ENCODE data around the gene FAM180A. TPM values are rescaled to one million over a fixed set of nuclear protein-coding genes. Genes with fewer than 3 reads are reported as not detected.

Gene FAM180A
- total and polyA plus RNA-seq, 10 of the 15 experiments (the other 5 are each of a cell fraction or from before 2014, with no cell fraction given): not detected

GRCh38 chr7:135684699-135685098 lies 63.9 kb downstream of the FAM180A start (continued):
- no peak for TF ChIP-seq SP1 (IDR thresholded peaks at IDR 0.05; ENCODE audit: low read depth, low read length)
- TF ChIP-seq SUZ12 (IDR thresholded peaks at IDR 0.05; ENCODE audit: unreplicated experiment): no peak
- TF ChIP-seq IKZF1 (conservative IDR thresholded peaks at IDR 0.05): no peak
- TF ChIP-seq PAX8 (IDR thresholded peaks at IDR 0.05): no peak

- no TSS peak for BruUV-seq (replicated peaks)
- FAIRE-seq (no peak), DNase-seq (ENCODE audit: low read depth, low spot score) (no peak), ATAC-seq (no peak)
- H3K79me2 ChIP-seq (ENCODE audit: control insufficient read depth, insufficient read depth, low read length): no peaks in the 10 kb centered on the region
- no peak overlapping the region for H3K9ac ChIP-seq (ENCODE audit: control insufficient read depth, insufficient read depth, low read length)
- RAD21 ChIA-PET (ENCODE audit: unreplicated experiment): no interaction called here
- H3K9me3 ChIP-seq (replicated peaks; ENCODE audit: control insufficient read depth, insufficient read depth, low read length): no peaks in the 10 kb centered on the region
- no peaks in the 10 kb centered on the region for H3K27me3 ChIP-seq (replicated peaks in 1 of 2; ENCODE audit: control insufficient read depth in 2 of 2, insufficient read depth in 2 of 2, low read length in 1 of 2)
- CTCF ChIA-PET: interaction anchor here (0.5 to 7.3 kb wide), 4 partner anchors 11 to 367 kb away, joined by 3 to 55 read pairs (median 3); no protein-coding TSS in a partner anchor
- no peak overlapping the region for H3K4me2 ChIP-seq (ENCODE audit: control insufficient read depth, insufficient read depth)
- SMC1A ChIA-PET (ENCODE audit: uncharacterized antibody, unreplicated experiment): interaction anchor here (0.6 to 4.3 kb wide), 2 partner anchors 11 to 1046 kb away, joined by 3 to 18 read pairs; no protein-coding TSS in a partner anchor
- no peak for TF ChIP-seq RFX5 (IDR thresholded peaks at IDR 0.05; ENCODE audit: low read depth, low read length)
- TF ChIP-seq NR2F1 (conservative IDR thresholded peaks at IDR 0.05): no peak
- TF ChIP-seq POLR2A (IDR thresholded peaks at IDR 0.05; ENCODE audit: low read depth, low read length): no peak
- TF ChIP-seq BRCA1 (IDR thresholded peaks at IDR 0.05; ENCODE audit: low read depth, low read length): no peak
- TF ChIP-seq TCF12 (IDR thresholded peaks at IDR 0.05; ENCODE audit: low read depth, low read length): no peak
- TF ChIP-seq GABPA (IDR thresholded peaks at IDR 0.05; ENCODE audit: low read depth): no peak
- no peak for TF ChIP-seq BACH1 (IDR thresholded peaks at IDR 0.05; ENCODE audit: borderline replicate concordance)
- no peak for TF ChIP-seq EP300 (IDR thresholded peaks at IDR 0.05; ENCODE audit: borderline replicate concordance in 1 of 2, control insufficient read depth in 1 of 2, low read depth in 2 of 2, low read length in 2 of 2)
- TF ChIP-seq MXI1 (IDR thresholded peaks at IDR 0.05; ENCODE audit: low read depth, low read length): no peak
- no peak overlapping the region for H2AFZ ChIP-seq (ENCODE audit: control insufficient read depth, low read depth, low read length)
- no peak overlapping the region for H3K4me3 ChIP-seq
- WGBS (ENCODE audit: insufficient coverage, insufficient replicate concordance, low lambda C conversion rate, missing lambda C conversion rate): 65% methylated on average over 3 of the region's 3 CpGs
- in situ Hi-C loops (cut with MboI): no loop called here
- no peaks in the 10 kb centered on the region; a peak in 1 of 4 replicates for H3K36me3 ChIP-seq (ENCODE audit: control insufficient read depth in 2 of 2, insufficient read depth in 2 of 2, low read length in 1 of 2)
- H4K20me1 ChIP-seq (ENCODE audit: control insufficient read depth, insufficient read depth): no peaks in the 10 kb centered on the region
- intact Hi-C loops (cut with micrococcal nuclease; ENCODE audit: unreplicated experiment): no loop called here
- POLR2A ChIA-PET: no interaction called here
- no peak overlapping the region for H3K27ac ChIP-seq (ENCODE audit: control insufficient read depth, insufficient read depth)
- H3K4me1 ChIP-seq (ENCODE audit: control insufficient read depth, insufficient read depth, low read length): no peaks in the 10 kb centered on the region
Measured at GRCh38 chr7:135684136-135684535, 64.5 kb downstream of the FAM180A start.

Measured in GM12878 (cell line).